ENCODE results near the gene PIP4K2B.

DNA sequence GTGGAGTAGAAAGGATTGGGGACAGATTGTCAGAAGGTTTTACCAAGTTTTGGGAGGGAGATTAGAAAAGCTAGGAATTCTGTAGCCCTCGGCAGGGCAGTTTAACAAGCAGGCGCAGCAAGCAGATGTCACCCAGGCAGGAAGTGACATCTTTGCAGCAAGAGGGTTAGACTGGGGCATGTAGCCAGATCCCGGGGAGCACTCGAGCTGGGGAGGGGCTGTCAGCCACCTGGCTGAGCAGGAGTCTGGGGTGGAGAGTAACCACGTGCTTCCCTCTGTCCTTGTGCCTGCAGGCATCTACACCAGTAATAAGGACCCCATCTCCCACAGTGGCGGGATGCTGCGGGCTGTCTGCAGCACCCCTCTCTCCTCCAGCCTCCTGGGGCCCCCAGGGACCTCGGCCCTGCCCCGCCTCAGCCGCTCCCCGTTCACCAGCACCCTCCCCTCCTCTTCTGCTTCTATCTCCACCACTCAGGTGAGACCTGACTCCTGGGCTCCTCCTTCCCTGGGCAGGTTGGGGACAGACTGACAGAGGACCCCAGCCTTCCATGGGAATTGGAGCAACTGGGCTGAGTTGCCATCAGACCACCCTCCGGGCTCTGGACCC lies 82.1 kb downstream of the PIP4K2B start:
- TF ChIP-seq, protein P1, sequence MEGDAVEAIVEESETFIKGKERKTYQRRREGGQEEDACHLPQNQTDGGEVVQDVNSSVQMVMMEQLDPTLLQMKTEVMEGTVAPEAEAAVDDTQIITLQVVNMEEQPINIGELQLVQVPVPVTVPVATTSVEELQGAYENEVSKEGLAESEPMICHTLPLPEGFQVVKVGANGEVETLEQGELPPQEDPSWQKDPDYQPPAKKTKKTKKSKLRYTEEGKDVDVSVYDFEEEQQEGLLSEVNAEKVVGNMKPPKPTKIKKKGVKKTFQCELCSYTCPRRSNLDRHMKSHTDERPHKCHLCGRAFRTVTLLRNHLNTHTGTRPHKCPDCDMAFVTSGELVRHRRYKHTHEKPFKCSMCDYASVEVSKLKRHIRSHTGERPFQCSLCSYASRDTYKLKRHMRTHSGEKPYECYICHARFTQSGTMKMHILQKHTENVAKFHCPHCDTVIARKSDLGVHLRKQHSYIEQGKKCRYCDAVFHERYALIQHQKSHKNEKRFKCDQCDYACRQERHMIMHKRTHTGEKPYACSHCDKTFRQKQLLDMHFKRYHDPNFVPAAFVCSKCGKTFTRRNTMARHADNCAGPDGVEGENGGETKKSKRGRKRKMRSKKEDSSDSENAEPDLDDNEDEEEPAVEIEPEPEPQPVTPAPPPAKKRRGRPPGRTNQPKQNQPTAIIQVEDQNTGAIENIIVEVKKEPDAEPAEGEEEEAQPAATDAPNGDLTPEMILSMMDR (IDR thresholded peaks at IDR 0.05; ENCODE audit: borderline replicate concordance, extremely low read depth, low read length, poor library complexity, severe bottlenecking): no peak
- no peak for TF ChIP-seq EZH2 (IDR thresholded peaks at IDR 0.05; ENCODE audit: borderline replicate concordance, low read depth, low read length, severe bottlenecking)
